K562 (cell line): ENCODE data around the gene FOXJ2. TPM values are rescaled to one million over a fixed set of nuclear protein-coding genes. Genes with fewer than 3 reads are reported as not detected.

Experiments used
- ATAC-seq: fragments of 200-7000 bp; cut with Tn5 transposase; 3 replicates; pipeline ENCODE4 v1.9.1; 2020; ENCODE audit warnings: moderate library complexity
- BruUV-seq: library from RNA; stranded (reverse); fragments of 400-500 nt; replicated peaks from 2 replicates; lab custom pipeline; 2021; lab: Mats Ljungman, UMichigan
- CTCF ChIA-PET: fragments of 300-600 bp; formaldehyde crosslinking; extraction: SDS; loops from one replicate; lab custom pipeline; 2021; ENCODE audit warnings: low intra/inter-chr PET ratio; lab: Yijun Ruan, JAX
- POLR2A ChIA-PET: fragments of 300-600, 350-650 bp; sonication (Branson Sonifier 250); formaldehyde crosslinking; extraction: SDS; loops from one replicate; lab custom pipeline; 2021; ENCODE audit warnings: antibody characterized with exemption, inconsistent platforms; lab: Yijun Ruan, JAX
- DNase-seq, 4 experiments: peaks; one replicate each; pipeline versions ENCODE4 v3.0.0 to v3.0.0-alpha.2; 2011 to 2018; ENCODE audit warnings: low spot score in 3 of 4, mixed read lengths in 3 of 4; ENCODE audit errors: extremely low read depth in 1 of 4
- FAIRE-seq: peaks from 2 replicates; lab custom pipeline; 2011; peaks lifted over from hg19 to GRCh38; lab: Jason Lieb, UNC
- H2AFZ ChIP-seq: 2 replicates; pipeline ENCODE4 v1.6.0; 2011; ENCODE audit warnings: low read depth, low read length, control low read depth, inconsistent platforms
- H3K27ac ChIP-seq: fragments of 200-600 bp; 3 replicates; pipeline ENCODE4 v1.8.0; 2011; ENCODE audit warnings: low read depth, mild to moderate bottlenecking, control low read depth, inconsistent platforms, low read length, moderate library complexity, mixed read lengths; ENCODE audit errors: extremely low read depth
- H3K27me3 ChIP-seq, 2 experiments: fragments of 300-600 bp in 1 of 2; 2 replicates in 1 of 2; 3 replicates in 1 of 2; pipeline versions ENCODE4 v1.6.0 to v1.8.0; 2011; ENCODE audit warnings: inconsistent platforms in 2 of 2, low read length in 2 of 2, mild to moderate bottlenecking in 1 of 2, mixed read lengths in 1 of 2, moderate library complexity in 1 of 2; ENCODE audit not compliant: control insufficient read depth in 2 of 2, insufficient read depth in 2 of 2
- H3K36me3 ChIP-seq: fragments of 300-600 bp; 3 replicates; pipeline ENCODE4 v1.8.0; 2011; ENCODE audit warnings: mild to moderate bottlenecking, low read length, inconsistent platforms; ENCODE audit not compliant: control insufficient read depth, insufficient read depth
- H3K4me1 ChIP-seq, 2 experiments: fragments of 200-600 bp in 1 of 2; replicated peaks in 1 of 2; 2 replicates in 1 of 2; 3 replicates in 1 of 2; pipeline versions ENCODE4 v1.5.1 to v1.8.0; 2011; ENCODE audit warnings: inconsistent platforms in 2 of 2, low read length in 2 of 2, mild to moderate bottlenecking in 1 of 2, mixed read lengths in 1 of 2, moderate library complexity in 1 of 2; ENCODE audit not compliant: control insufficient read depth in 2 of 2, insufficient read depth in 2 of 2
- H3K4me2 ChIP-seq: 2 replicates; pipeline ENCODE4 v1.6.1; 2011; ENCODE audit warnings: low read length, control low read depth, inconsistent platforms, mixed read lengths; ENCODE audit not compliant: insufficient read depth
- H3K4me3 ChIP-seq: fragments of 200-600 bp; sonication (generic), shearing (Covaris generic); 2 replicates; pipeline ENCODE4 v1.5.1; 2016; ENCODE audit warnings: control low read depth, inconsistent platforms
- H3K79me2 ChIP-seq: fragments of 200-600 bp; 3 replicates; pipeline ENCODE4 v1.8.0; 2011; ENCODE audit warnings: low read length, inconsistent platforms; ENCODE audit not compliant: control insufficient read depth, insufficient read depth
- H3K9ac ChIP-seq, 2 experiments: 2 replicates each; pipeline versions ENCODE4 v1.6.0 to v1.6.1; 2011; ENCODE audit warnings: low read depth in 2 of 2, low read length in 2 of 2, control low read depth in 1 of 2, inconsistent platforms in 1 of 2, mild to moderate bottlenecking in 1 of 2, mixed read lengths in 1 of 2; ENCODE audit not compliant: insufficient read depth in 1 of 2
- H3K9me1 ChIP-seq: one replicate; pipeline ENCODE4 v1.6.0; 2011; ENCODE audit warnings: inconsistent platforms, mild to moderate bottlenecking, low read length, moderate library complexity; ENCODE audit not compliant: control insufficient read depth, insufficient read depth
- H3K9me3 ChIP-seq: replicated peaks from 2 replicates; pipeline ENCODE4 v1.5.1; 2011; ENCODE audit warnings: low read depth, low read length, inconsistent platforms; ENCODE audit not compliant: control insufficient read depth, insufficient read depth
- H4K20me1 ChIP-seq: replicated peaks from 2 replicates; pipeline ENCODE4 v1.6.1; 2011; ENCODE audit warnings: low read length, inconsistent platforms, mixed read lengths; ENCODE audit not compliant: control insufficient read depth, insufficient read depth
- ARNT ChIP-seq, 2 experiments: fragments of 450-650 bp; IDR thresholded peaks; 2 replicates each; pipeline ENCODE4 v1.6.1; 2016; ENCODE audit warnings: mild to moderate bottlenecking in 1 of 2
- CBX8 ChIP-seq: fragments of 200-600 bp; sonication (generic); IDR thresholded peaks from 2 replicates; pipeline ENCODE4 v1.6.1; 2012; ENCODE audit warnings: borderline replicate concordance, mixed run types, low read depth, mild to moderate bottlenecking, moderate library complexity, mixed read lengths, low read length, control low read depth, inconsistent platforms; ENCODE audit not compliant: poor library complexity, severe bottlenecking; ENCODE audit errors: extremely low read depth
- COPS2 ChIP-seq: fragments of 450-650 bp; conservative IDR thresholded peaks from 2 replicates; pipeline ENCODE4 v1.6.1; 2016; ENCODE audit warnings: mild to moderate bottlenecking, moderate library complexity
- L3MBTL2 ChIP-seq: fragments of 450-650 bp; IDR thresholded peaks from 2 replicates; pipeline ENCODE4 v1.6.1; 2016; ENCODE audit warnings: mild to moderate bottlenecking, moderate library complexity
- NUFIP1 ChIP-seq: fragments of 450-650 bp; IDR thresholded peaks from 2 replicates; pipeline ENCODE4 v1.6.1; 2018; ENCODE audit not compliant: partially characterized antibody
- SP1 ChIP-seq: sonication (generic); formaldehyde crosslinking; IDR thresholded peaks from 2 replicates; pipeline ENCODE4 v1.8.1; 2022; ENCODE audit warnings: mild to moderate bottlenecking, missing genetic modification reagents
- TCF7L2 ChIP-seq: fragments of 150-350 bp; IDR thresholded peaks from 2 replicates; pipeline ENCODE4 v1.6.1; 2016; ENCODE audit warnings: low read depth, mild to moderate bottlenecking, low read length, moderate library complexity
- ZNF133 ChIP-seq: fragments of 250-450 bp; sonication (Bioruptor Pico); IDR thresholded peaks from 2 replicates; pipeline ENCODE4 v1.4.0; 2020; ENCODE audit warnings: mild to moderate bottlenecking
- WGBS: fragments of 100-300 bp; shearing (Covaris generic); methylation state at CpG from one replicate; pipeline ENCODE4 v1.1.6; 2016; ENCODE audit warnings: low coverage, mixed read lengths; ENCODE audit not compliant: insufficient coverage; ENCODE audit errors: missing lambda C conversion rate; 5-methylcytosine and 5-hydroxymethylcytosine counted together
- in situ Hi-C: fragments of 300-500 bp; cut with MboI; formaldehyde crosslinking; loops from 4 replicates; pipeline ENCODE4 v1.15.0; 2018; ENCODE audit warnings: inconsistent platforms, mixed read lengths
- intact Hi-C: fragments of 100-400 bp; cut with micrococcal nuclease; formaldehyde crosslinking; loops from 2 replicates; pipeline ENCODE4 v1.14.2; 2022
- polyA plus RNA-seq, 8 experiments: library from polyadenylated mRNA; depleted of rRNA in 4 of 8; stranded (reverse) in 5 of 8; unstranded in 3 of 8; fragments of >200 nt; fragmentation: Nextera tagmentation in 2 of 8; fragmentation: Illumina TruSeq in 1 of 8; extraction: Ambion mirVana in 2 of 8; extraction: Trizol in 1 of 8; gene quantifications; 2 replicates each; pipeline versions ENCODE4 v1.2.1 to v1.2.3, GENCODE V29; 2011 to 2014; ENCODE audit warnings: inconsistent platforms in 1 of 8, missing spikeins in 1 of 8
- total RNA-seq, 7 experiments: library from RNA; depleted of rRNA in 6 of 7; stranded (reverse); fragments of >200 nt in 6 of 7; fragmentation: Illumina TruSeq in 2 of 7; extraction: Trizol in 2 of 7; gene quantifications; 2 replicates each; pipeline versions ENCODE4 v1.2.1 to v1.2.3, GENCODE V29; 2011 to 2021; ENCODE audit warnings: low replicate concordance in 1 of 7
- TF ChIP-seq, protein P1 (sequence below): sonication (generic); formaldehyde crosslinking; IDR thresholded peaks from 2 replicates; pipeline ENCODE4 v1.9.0; 2022; ENCODE audit warnings: mild to moderate bottlenecking, missing genetic modification reagents
- TF ChIP-seq, protein P2 (sequence below): fragments of 250-450 bp; sonication (Bioruptor Pico); IDR thresholded peaks from 2 replicates; pipeline ENCODE4 v1.4.0; 2020; ENCODE audit warnings: mild to moderate bottlenecking
- TF ChIP-seq, protein P3 (sequence below): fragments of 250-450 bp; sonication (Bioruptor Pico); IDR thresholded peaks from 2 replicates; pipeline ENCODE4 v1.4.0; 2020

Gene FOXJ2
- total and polyA plus RNA-seq, 9 of the 15 experiments (the other 6 are each of a cell fraction or from before 2014, with no cell fraction given) = 1.0 to 7.5 (median 2.4) TPM

DNA sequence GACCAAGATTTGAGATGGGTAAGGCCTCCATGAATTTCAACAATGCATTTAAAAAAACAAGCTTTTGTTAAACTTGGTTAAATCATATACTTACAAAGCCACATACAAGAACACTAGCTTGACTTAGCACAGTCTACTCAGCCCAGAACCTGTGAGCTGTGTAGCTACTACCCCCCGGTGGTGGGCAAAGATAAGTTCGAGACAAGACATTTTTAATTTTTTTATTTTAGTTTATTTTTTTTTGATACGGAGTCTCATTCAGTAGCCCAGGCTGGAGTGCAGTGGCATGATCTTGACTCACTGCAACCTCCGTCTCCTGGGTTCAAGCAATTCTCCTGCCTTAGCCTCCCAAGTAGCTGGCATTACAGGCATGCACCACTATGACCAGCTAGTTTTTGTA is 45.9 kb downstream of the FOXJ2 start:
- Histone ChIP-seq H3K27ac (no peak overlapping the region), H3K9me1 (no peaks in the 10 kb centered on the region), H3K27me3 (no peaks in the 10 kb centered on the region), H3K9ac (no peak overlapping the region), H2AFZ (no peak overlapping the region), H3K4me2 (no peak overlapping the region), H3K9me3 (no peaks in the 10 kb centered on the region), H3K4me1 (peaks cover 9 to 17% of the 10 kb centered on the region in 2 experiments; a peak in 3 of 5 replicates), H3K79me2 (peaks cover 26% of the 10 kb centered on the region), H3K4me3 (no peak overlapping the region), H4K20me1 (no peaks in the 10 kb centered on the region), H3K36me3 (no peaks in the 10 kb centered on the region)
- intact Hi-C loops (loop anchor here (2.0 kb wide), 1 partner anchor 32 kb away; no protein-coding TSS in a partner anchor), in situ Hi-C loops (no loop called here)
- FAIRE-seq = no peak
- ChIA-PET CTCF (interaction anchor here (1.2 to 2.7 kb wide), 2 partner anchors 32 to 219 kb away, joined by 3 to 18 read pairs; no protein-coding TSS in a partner anchor), POLR2A (interaction anchor here (0.6 to 1.2 kb wide), 5 partner anchors 9 to 99 kb away, joined by 3 to 5 read pairs (median 3); no protein-coding TSS in a partner anchor)
- ATAC-seq = peak; percentile 31; the same call in 2 of the 3 replicates
- 17% methylated on average over 4 of the region's 4 CpGs for WGBS
- DNase-seq = peak in 3 of 4 experiments; percentile 23 to 61 (median 45)
- BruUV-seq = no TSS peak
- TF ChIP-seq ARNT (IDR thresholded peaks at IDR 0.05) (no peak), SP1 (CRISPR knock-in tag) (no peak), NUFIP1 (no peak), ZNF133 (CRISPR knock-in tag) (no peak), COPS2 (no peak), TCF7L2 (no peak), L3MBTL2 (no peak), CBX8 (no peak)
- TF ChIP-seq, protein P1, sequence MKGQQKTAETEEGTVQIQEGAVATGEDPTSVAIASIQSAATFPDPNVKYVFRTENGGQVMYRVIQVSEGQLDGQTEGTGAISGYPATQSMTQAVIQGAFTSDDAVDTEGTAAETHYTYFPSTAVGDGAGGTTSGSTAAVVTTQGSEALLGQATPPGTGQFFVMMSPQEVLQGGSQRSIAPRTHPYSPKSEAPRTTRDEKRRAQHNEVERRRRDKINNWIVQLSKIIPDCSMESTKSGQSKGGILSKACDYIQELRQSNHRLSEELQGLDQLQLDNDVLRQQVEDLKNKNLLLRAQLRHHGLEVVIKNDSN (CRISPR knock-in tag) = no peak
- TF ChIP-seq, protein P2, sequence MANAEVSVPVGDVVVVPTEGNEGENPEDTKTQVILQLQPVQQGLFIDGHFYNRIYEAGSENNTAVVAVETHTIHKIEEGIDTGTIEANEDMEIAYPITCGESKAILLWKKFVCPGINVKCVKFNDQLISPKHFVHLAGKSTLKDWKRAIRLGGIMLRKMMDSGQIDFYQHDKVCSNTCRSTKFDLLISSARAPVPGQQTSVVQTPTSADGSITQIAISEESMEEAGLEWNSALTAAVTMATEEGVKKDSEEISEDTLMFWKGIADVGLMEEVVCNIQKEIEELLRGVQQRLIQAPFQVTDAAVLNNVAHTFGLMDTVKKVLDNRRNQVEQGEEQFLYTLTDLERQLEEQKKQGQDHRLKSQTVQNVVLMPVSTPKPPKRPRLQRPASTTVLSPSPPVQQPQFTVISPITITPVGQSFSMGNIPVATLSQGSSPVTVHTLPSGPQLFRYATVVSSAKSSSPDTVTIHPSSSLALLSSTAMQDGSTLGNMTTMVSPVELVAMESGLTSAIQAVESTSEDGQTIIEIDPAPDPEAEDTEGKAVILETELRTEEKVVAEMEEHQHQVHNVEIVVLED = no peak
- TF ChIP-seq, protein P3, sequence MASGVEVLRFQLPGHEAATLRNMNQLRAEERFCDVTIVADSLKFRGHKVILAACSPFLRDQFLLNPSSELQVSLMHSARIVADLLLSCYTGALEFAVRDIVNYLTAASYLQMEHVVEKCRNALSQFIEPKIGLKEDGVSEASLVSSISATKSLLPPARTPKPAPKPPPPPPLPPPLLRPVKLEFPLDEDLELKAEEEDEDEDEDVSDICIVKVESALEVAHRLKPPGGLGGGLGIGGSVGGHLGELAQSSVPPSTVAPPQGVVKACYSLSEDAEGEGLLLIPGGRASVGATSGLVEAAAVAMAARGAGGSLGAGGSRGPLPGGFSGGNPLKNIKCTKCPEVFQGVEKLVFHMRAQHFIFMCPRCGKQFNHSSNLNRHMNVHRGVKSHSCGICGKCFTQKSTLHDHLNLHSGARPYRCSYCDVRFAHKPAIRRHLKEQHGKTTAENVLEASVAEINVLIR (CRISPR knock-in tag) = no peak
